Caco-2 (cell line): ENCODE data around the gene CAPN5. TPM values are rescaled to one million over a fixed set of nuclear protein-coding genes. Genes with fewer than 3 reads are reported as not detected.

Experiments
- BruUV-seq: library from RNA; stranded (reverse); fragments of 400-500 nt; replicated peaks from 2 replicates; lab custom pipeline; 2021; lab: Mats Ljungman, UMichigan
- CTCF ChIA-PET: fragments of 300-600 bp; sonication (Branson Sonifier 250); formaldehyde crosslinking; loops from one replicate; lab custom pipeline; 2022; ENCODE audit warnings: antibody characterized with exemption; lab: Charles Lee
- POLR2A ChIA-PET: fragments of 300-600 bp; sonication (Branson Sonifier 250); formaldehyde crosslinking; loops from one replicate; lab custom pipeline; 2022; ENCODE audit warnings: antibody characterized with exemption; lab: Charles Lee
- DNase-seq, 2 experiments: peaks; one replicate each; pipeline versions ENCODE4 v3.0.0 to v3.0.0-alpha.2; 2020 to 2022
- H3K27me3 ChIP-seq: replicated peaks from 2 replicates; pipeline ENCODE4 v1.6.0; 2011; ENCODE audit warnings: low read length; ENCODE audit not compliant: control insufficient read depth, insufficient read depth
- H3K36me3 ChIP-seq: 2 replicates; pipeline ENCODE4 v1.5.1; 2011; ENCODE audit warnings: low read length; ENCODE audit not compliant: control insufficient read depth, insufficient read depth
- H3K4me1 ChIP-seq: fragments of 250-450 bp; sonication (Bioruptor Pico); 2 replicates; pipeline ENCODE4 v1.5.1; 2020; ENCODE audit warnings: mild to moderate bottlenecking
- H3K4me3 ChIP-seq: 2 replicates; pipeline ENCODE4 v1.5.1; 2011; ENCODE audit warnings: low read depth, mild to moderate bottlenecking, control low read depth, low read length
- H3K9me3 ChIP-seq: fragments of 250-450 bp; sonication (Bioruptor Pico); 2 replicates; pipeline ENCODE4 v1.5.1; 2020; ENCODE audit warnings: mild to moderate bottlenecking, moderate library complexity
- H3K27ac Mint-ChIP-seq: one replicate; pipeline ENCODE4 v1.8.0; 2022; ENCODE audit warnings: mixed read lengths; ENCODE audit not compliant: unreplicated experiment
- H3K27me3 Mint-ChIP-seq: one replicate; pipeline ENCODE4 v1.8.0; 2022; ENCODE audit warnings: mixed read lengths; ENCODE audit not compliant: insufficient read depth, unreplicated experiment
- H3K36me3 Mint-ChIP-seq: one replicate; pipeline ENCODE4 v1.8.0; 2022; ENCODE audit warnings: mild to moderate bottlenecking, mixed read lengths; ENCODE audit not compliant: insufficient read depth, unreplicated experiment
- H3K4me1 Mint-ChIP-seq: one replicate; pipeline ENCODE4 v1.8.0; 2022; ENCODE audit warnings: low read depth, mixed read lengths; ENCODE audit not compliant: unreplicated experiment
- H3K4me3 Mint-ChIP-seq: one replicate; pipeline ENCODE4 v1.8.0; 2022; ENCODE audit warnings: mild to moderate bottlenecking, moderate library complexity, mixed read lengths; ENCODE audit not compliant: unreplicated experiment
- H3K9me3 Mint-ChIP-seq: one replicate; pipeline ENCODE4 v1.8.0; 2022; ENCODE audit warnings: mixed read lengths; ENCODE audit not compliant: unreplicated experiment
- CTCF ChIP-seq, 2 experiments: fragments of 200-600 bp in 1 of 2; IDR thresholded peaks; 1 replicate in 1 of 2; 2 replicates in 1 of 2; pipeline versions ENCODE4 v1.5.1 to v1.8.0; 2011 to 2022; ENCODE audit warnings: antibody characterized with exemption in 1 of 2, control low read depth in 1 of 2, inconsistent platforms in 1 of 2, low read depth in 1 of 2, low read length in 1 of 2, mild to moderate bottlenecking in 1 of 2, moderate library complexity in 1 of 2; ENCODE audit not compliant: insufficient read depth in 1 of 2, severe bottlenecking in 1 of 2, unreplicated experiment in 1 of 2
- intact Hi-C: fragments of 100-400 bp; cut with micrococcal nuclease; formaldehyde crosslinking; loops from one replicate; pipeline ENCODE4 v1.10.0; 2022; ENCODE audit not compliant: unreplicated experiment
- total RNA-seq: library from RNA; stranded (reverse); gene quantifications from 2 replicates; pipeline ENCODE4 v1.2.3, GENCODE V29; 2022

Gene CAPN5
- total RNA-seq, 1 experiment from 2014 or later: 21.2 TPM

- POLR2A ChIA-PET: no interaction called here
Measured at GRCh38 chr11:77056814-77057402, 9.9 kb upstream of the CAPN5 start.

GRCh38 chr11:77057938-77058474 is 8.8 kb upstream of the CAPN5 start:
- Mint-ChIP-seq H3K36me3 (peaks cover 3% of the 10 kb centered on the region), H3K27me3 (no peaks in the 10 kb centered on the region), H3K27ac (no peak overlapping the region), H3K9me3 (peaks cover 46% of the 10 kb centered on the region), H3K4me1 (peaks cover 13% of the 10 kb centered on the region), H3K4me3 (no peak overlapping the region)
- no peak for TF ChIP-seq CTCF (IDR thresholded peaks at IDR 0.05; ENCODE audit: insufficient read depth in 1 of 2, low read depth in 1 of 2, low read length in 1 of 2, severe bottlenecking in 1 of 2, unreplicated experiment in 1 of 2)
- peaks cover 46% of the 10 kb centered on the region for H3K9me3 ChIP-seq
- no peak overlapping the region for H3K4me3 ChIP-seq
- H3K27me3 ChIP-seq: no peaks in the 10 kb centered on the region
- no TSS peak for BruUV-seq
- no peaks in the 10 kb centered on the region for H3K36me3 ChIP-seq
- H3K4me1 ChIP-seq: peaks cover 10% of the 10 kb centered on the region; the same call in 1 of the 2 replicates
- DNase-seq: peak in 1 of 2 experiments; percentile 33
- CTCF ChIA-PET: interaction anchor here (1.2 kb wide), 1 partner anchor 9 kb away, joined by 3 read pairs; the partner anchor contains the start of gene CAPN5
- intact Hi-C loops: no loop called here
- POLR2A ChIA-PET: no interaction called here

More at GRCh38 chr11:77056814-77057402, 9.9 kb upstream of the CAPN5 start:
- no peak overlapping the region for H3K4me3 Mint-ChIP-seq
- no peaks in the 10 kb centered on the region for H3K36me3 Mint-ChIP-seq
- CTCF ChIA-PET: no interaction called here
- Histone ChIP-seq H3K27me3 (no peaks in the 10 kb centered on the region), H3K4me1 (peaks cover 10% of the 10 kb centered on the region; the same call in 1 of the 2 replicates), H3K9me3 (peaks cover 49% of the 10 kb centered on the region), H3K36me3 (no peaks in the 10 kb centered on the region), H3K4me3 (no peak overlapping the region)
- TF ChIP-seq CTCF (IDR thresholded peaks at IDR 0.05; ENCODE audit: insufficient read depth in 1 of 2, low read depth in 1 of 2, low read length in 1 of 2, severe bottlenecking in 1 of 2, unreplicated experiment in 1 of 2): no peak
- no peaks in the 10 kb centered on the region for H3K27me3 Mint-ChIP-seq
- peaks cover 11% of the 10 kb centered on the region for H3K4me1 Mint-ChIP-seq
- H3K27ac Mint-ChIP-seq: no peak overlapping the region
- no peak for DNase-seq
- no TSS peak for BruUV-seq
- intact Hi-C loops: no loop called here
- H3K9me3 Mint-ChIP-seq: peaks cover 46% of the 10 kb centered on the region

GRCh38 chr11:77058900-77059299 is 7.9 kb upstream of the CAPN5 start:
- Mint-ChIP-seq H3K9me3 (peaks cover 38% of the 10 kb centered on the region), H3K4me3 (no peak overlapping the region), H3K4me1 (peaks cover 19% of the 10 kb centered on the region), H3K27me3 (no peaks in the 10 kb centered on the region), H3K36me3 (peaks cover 9% of the 10 kb centered on the region), H3K27ac (no peak overlapping the region)
- no peaks in the 10 kb centered on the region for H3K36me3 ChIP-seq
- H3K4me3 ChIP-seq: no peak overlapping the region
- peaks cover 10% of the 10 kb centered on the region; the same call in 1 of the 2 replicates for H3K4me1 ChIP-seq
- intact Hi-C loops: no loop called here
- CTCF ChIA-PET: interaction anchor here (1.2 kb wide), 1 partner anchor 8 kb away, joined by 3 read pairs; the partner anchor contains the start of gene CAPN5
- DNase-seq: no peak
- no TSS peak for BruUV-seq
- peaks cover 46% of the 10 kb centered on the region for H3K9me3 ChIP-seq
- H3K27me3 ChIP-seq: no peaks in the 10 kb centered on the region
- POLR2A ChIA-PET: no interaction called here
- TF ChIP-seq CTCF (IDR thresholded peaks at IDR 0.05; ENCODE audit: insufficient read depth in 1 of 2, low read depth in 1 of 2, low read length in 1 of 2, severe bottlenecking in 1 of 2, unreplicated experiment in 1 of 2): no peak
